Right lobe of liver (tissue), 4 donors: ENCODE results near the gene INCA1.

Experiments
- POLR2A ChIP-seq: fragments of 450-650 bp; IDR thresholded peaks from one replicate; pipeline ENCODE4 v1.6.1; 2017; ENCODE audit warnings: antibody characterized with exemption, mild to moderate bottlenecking
- TF ChIP-seq, protein P1 (sequence below), 4 donors: fragments of 200-600 bp in 3 of 4; fragments of 450-650 bp in 1 of 4; IDR thresholded peaks; one replicate each; pipeline versions ENCODE4 v1.5.1 to v1.8.0; 2016 to 2022; ENCODE audit warnings: antibody characterized with exemption in 4 of 4, mild to moderate bottlenecking in 2 of 4
- donor health status: DM: no; HTN: no; CAD: no.
- donor health status: DM: no; HTN: no; CAD: no.
- donor health status: DM: no; HTN: yes; CAD: no.

- TF ChIP-seq, protein P1, sequence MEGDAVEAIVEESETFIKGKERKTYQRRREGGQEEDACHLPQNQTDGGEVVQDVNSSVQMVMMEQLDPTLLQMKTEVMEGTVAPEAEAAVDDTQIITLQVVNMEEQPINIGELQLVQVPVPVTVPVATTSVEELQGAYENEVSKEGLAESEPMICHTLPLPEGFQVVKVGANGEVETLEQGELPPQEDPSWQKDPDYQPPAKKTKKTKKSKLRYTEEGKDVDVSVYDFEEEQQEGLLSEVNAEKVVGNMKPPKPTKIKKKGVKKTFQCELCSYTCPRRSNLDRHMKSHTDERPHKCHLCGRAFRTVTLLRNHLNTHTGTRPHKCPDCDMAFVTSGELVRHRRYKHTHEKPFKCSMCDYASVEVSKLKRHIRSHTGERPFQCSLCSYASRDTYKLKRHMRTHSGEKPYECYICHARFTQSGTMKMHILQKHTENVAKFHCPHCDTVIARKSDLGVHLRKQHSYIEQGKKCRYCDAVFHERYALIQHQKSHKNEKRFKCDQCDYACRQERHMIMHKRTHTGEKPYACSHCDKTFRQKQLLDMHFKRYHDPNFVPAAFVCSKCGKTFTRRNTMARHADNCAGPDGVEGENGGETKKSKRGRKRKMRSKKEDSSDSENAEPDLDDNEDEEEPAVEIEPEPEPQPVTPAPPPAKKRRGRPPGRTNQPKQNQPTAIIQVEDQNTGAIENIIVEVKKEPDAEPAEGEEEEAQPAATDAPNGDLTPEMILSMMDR (IDR thresholded peaks at IDR 0.05) = no peak
- no peak for TF ChIP-seq POLR2A
These were observed 26.3 kb upstream of the INCA1 start for GRCh38 chr17:5023588-5024147.
